GM12891 (cell line): ENCODE results near the gene GAA.

Experiments used
- DNase-seq: peaks from one replicate; pipeline ENCODE4 v3.0.0; 2011; ENCODE audit warnings: low spot score; ENCODE audit not compliant: insufficient read length
- FAIRE-seq: peaks from 2 replicates; lab custom pipeline; 2011; peaks lifted over from hg19 to GRCh38; lab: Jason Lieb, UNC
- PAX5 ChIP-seq: IDR thresholded peaks from 2 replicates; pipeline ENCODE4 v1.6.1; 2011; ENCODE audit warnings: low read length, moderate library complexity, mild to moderate bottlenecking; ENCODE audit not compliant: insufficient read depth, severe bottlenecking
- POLR2A ChIP-seq: IDR thresholded peaks from 2 replicates; pipeline ENCODE4 v1.6.1; 2011; ENCODE audit warnings: low read depth, low read length, control low read depth
- POLR2AphosphoS5 ChIP-seq: IDR thresholded peaks from 2 replicates; pipeline ENCODE4 v1.6.1; 2011; ENCODE audit warnings: low read depth, low read length, control low read depth
- POU2F2 ChIP-seq: IDR thresholded peaks from 2 replicates; pipeline ENCODE4 v1.6.1; 2011; ENCODE audit warnings: low read depth, mild to moderate bottlenecking, control low read depth, low read length, moderate library complexity
- SPI1 ChIP-seq: IDR thresholded peaks from 2 replicates; pipeline ENCODE4 v1.6.1; 2011; ENCODE audit warnings: low read depth, low read length, control low read depth
- TAF1 ChIP-seq: IDR thresholded peaks from 2 replicates; pipeline ENCODE4 v1.6.1; 2011; ENCODE audit warnings: low read depth, low read length, control low read depth

The GAA gene

DNA sequence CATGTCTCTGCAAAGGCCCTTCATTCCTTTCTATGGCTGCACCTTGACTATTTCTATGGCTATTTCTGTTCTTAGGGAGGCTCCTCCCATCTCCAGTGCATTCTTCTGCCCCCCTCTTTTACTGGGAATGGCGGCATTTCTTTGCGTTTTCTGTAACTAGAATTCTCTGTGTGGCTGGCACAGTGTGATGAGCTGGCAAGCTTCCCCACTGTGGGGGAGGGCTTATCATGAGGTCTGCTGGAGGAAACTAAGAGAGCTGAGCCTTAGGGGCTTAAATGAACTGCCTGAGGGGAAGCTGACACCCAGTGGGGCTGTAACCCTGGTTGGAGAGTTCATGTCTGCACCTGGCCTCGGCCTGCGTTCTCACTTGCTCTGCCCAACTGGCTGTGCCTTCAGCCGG lies 67.0 kb downstream of the GAA start:
- TF ChIP-seq POLR2A, result no peak
- FAIRE-seq, result no peak
- no peak for DNase-seq

DNA sequence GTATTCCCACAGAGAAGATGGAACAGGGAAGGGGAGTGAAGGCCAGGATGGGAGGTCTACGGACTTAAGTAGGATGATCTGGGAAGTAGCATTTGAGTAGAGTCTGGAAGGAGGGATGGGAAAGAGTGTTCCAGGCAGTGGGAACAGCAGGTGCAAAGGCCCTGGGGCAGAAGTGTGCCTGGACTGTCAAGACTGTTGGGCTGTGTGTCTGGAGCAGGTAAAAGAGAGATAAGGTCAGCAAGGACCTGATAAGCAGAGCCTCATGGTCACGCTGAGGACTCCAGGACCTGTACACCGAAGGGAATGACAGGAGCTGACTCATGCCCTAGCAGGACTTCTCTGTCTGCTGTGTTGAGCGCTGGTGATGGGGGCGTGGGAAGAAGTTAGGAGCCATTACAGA lies 67.7 kb downstream of the GAA start:
- DNase-seq, result no peak
- TF ChIP-seq POU2F2, result no peak
- TF ChIP-seq TAF1, result no peak
- no peak for TF ChIP-seq POLR2AphosphoS5
- no peak for TF ChIP-seq PAX5
- no peak for TF ChIP-seq POLR2A
- TF ChIP-seq SPI1, result no peak
- no peak for FAIRE-seq
